ENCODE measurements around the gene TNFRSF1A. TPM values are rescaled to one million over a fixed set of nuclear protein-coding genes. Genes with fewer than 3 reads are reported as not detected.

The TNFRSF1A gene
- total RNA-seq, 1 experiment from 2014 or later = 59.9 TPM

GRCh38 chr12:6323340-6323994 is 18.4 kb downstream of the TNFRSF1A start:
- no peaks in the 10 kb centered on the region for H3K9me3 ChIP-seq (ENCODE audit: control insufficient read depth, low read depth, low read length)
- no peaks in the 10 kb centered on the region for H4K20me1 ChIP-seq (ENCODE audit: control insufficient read depth, insufficient read depth, insufficient read length)
- peak; percentile 93 for DNase-seq
- H3K4me3 Mint-ChIP-seq = peak overlapping the region; percentile 9 to 68
- H3K36me3 Mint-ChIP-seq (ENCODE audit: insufficient read depth in 1 of 3, low read depth in 3 of 3) = peaks cover 17 to 47% (median 36%) of the 10 kb centered on the region in 3 experiments; a peak in 6 of 7 replicates
- no peak overlapping the region for H2BK5ac ChIP-seq (ENCODE audit: insufficient read length, low read length)
- peaks cover 65 to 71% of the 10 kb centered on the region in 2 experiments for H3K4me1 Mint-ChIP-seq
- no peaks in the 10 kb centered on the region for H3K79me2 ChIP-seq (ENCODE audit: insufficient read depth, low read length)
- no peak overlapping the region for H4K8ac ChIP-seq (replicated peaks; ENCODE audit: insufficient read length, low read depth, low read length)
- no peak overlapping the region for H4K5ac ChIP-seq (ENCODE audit: insufficient read length, low read depth, low read length)
- H3T11ph ChIP-seq (ENCODE audit: low read length) = no peak overlapping the region
- H3K27ac Mint-ChIP-seq = peak overlapping the region; percentile 82 to 98 (median 94)
- no peaks in the 10 kb centered on the region for H3K27me3 Mint-ChIP-seq (ENCODE audit: low read depth)
- peak; percentile 54; the same call in 2 of the 3 replicates for TF ChIP-seq CTCF (conservative IDR thresholded peaks at IDR 0.05)
- H2BK120ac ChIP-seq (ENCODE audit: low read depth, low read length, poor library complexity, severe bottlenecking) = no peak overlapping the region
- H3K79me1 ChIP-seq (ENCODE audit: insufficient read depth, low read depth, low read length, poor library complexity, severe bottlenecking) = no peaks in the 10 kb centered on the region
- no peak overlapping the region for H2BK20ac ChIP-seq (ENCODE audit: low read depth, low read length, poor library complexity, severe bottlenecking)
- no peak overlapping the region for H2BK15ac ChIP-seq (ENCODE audit: low read depth, low read length)
- H3K27ac ChIP-seq (ENCODE audit: insufficient read length, low read depth, low read length) = peak overlapping the region; percentile 37
- no peak overlapping the region for H2AFZ ChIP-seq (ENCODE audit: low read length)
- no CpG with 5 or more reads among the region's 14 CpGs for WGBS (ENCODE audit: extremely low coverage, insufficient read length, low lambda C conversion rate)
- no peak overlapping the region for H3K18ac ChIP-seq (ENCODE audit: insufficient read length, low read depth, low read length)
- H3K27me3 ChIP-seq (ENCODE audit: insufficient read depth, low read length) = no peaks in the 10 kb centered on the region
- H3K4ac ChIP-seq (ENCODE audit: low read depth, low read length) = no peak overlapping the region
- peak overlapping the region; percentile 43 for H3K4me2 ChIP-seq (ENCODE audit: insufficient read depth, insufficient read length, low read length)
- no peak overlapping the region for H2AK5ac ChIP-seq (ENCODE audit: insufficient read length, low read length)
- peaks cover 17% of the 10 kb centered on the region; the same call in 1 of the 2 replicates for H3K4me1 ChIP-seq (ENCODE audit: insufficient read depth, low read length)
- peak overlapping the region; percentile 21; the same call in 1 of the 2 replicates for H3K14ac ChIP-seq (ENCODE audit: insufficient read depth, low read length)
- no peak overlapping the region for H3K9ac ChIP-seq (ENCODE audit: extremely low read depth, insufficient read length, low read length)
- H2BK12ac ChIP-seq (ENCODE audit: insufficient read length, low read depth, low read length) = no peak overlapping the region
- no peak overlapping the region for H3K23ac ChIP-seq (ENCODE audit: insufficient read length, low read depth, low read length)
- no peak overlapping the region for H3K56ac ChIP-seq (ENCODE audit: insufficient read length, low read depth, low read length)
- no peak overlapping the region for H4K91ac ChIP-seq (ENCODE audit: insufficient read length, low read depth, low read length)
- H3K9me3 Mint-ChIP-seq = no peaks in the 10 kb centered on the region
- H3K23me2 ChIP-seq (ENCODE audit: insufficient read length, low read depth, low read length, poor library complexity, severe bottlenecking) = no peaks in the 10 kb centered on the region

All from H9 (cell line).